LNCAP (cell line): ENCODE measurements around the gene FLNA.

ENCODE experiments used
- TF ChIP-seq, protein P1 (sequence below): fragments of 450-650 bp; IDR thresholded peaks from 2 replicates; pipeline ENCODE4 v1.5.1; 2017; ENCODE audit warnings: mild to moderate bottlenecking

The FLNA gene

DNA sequence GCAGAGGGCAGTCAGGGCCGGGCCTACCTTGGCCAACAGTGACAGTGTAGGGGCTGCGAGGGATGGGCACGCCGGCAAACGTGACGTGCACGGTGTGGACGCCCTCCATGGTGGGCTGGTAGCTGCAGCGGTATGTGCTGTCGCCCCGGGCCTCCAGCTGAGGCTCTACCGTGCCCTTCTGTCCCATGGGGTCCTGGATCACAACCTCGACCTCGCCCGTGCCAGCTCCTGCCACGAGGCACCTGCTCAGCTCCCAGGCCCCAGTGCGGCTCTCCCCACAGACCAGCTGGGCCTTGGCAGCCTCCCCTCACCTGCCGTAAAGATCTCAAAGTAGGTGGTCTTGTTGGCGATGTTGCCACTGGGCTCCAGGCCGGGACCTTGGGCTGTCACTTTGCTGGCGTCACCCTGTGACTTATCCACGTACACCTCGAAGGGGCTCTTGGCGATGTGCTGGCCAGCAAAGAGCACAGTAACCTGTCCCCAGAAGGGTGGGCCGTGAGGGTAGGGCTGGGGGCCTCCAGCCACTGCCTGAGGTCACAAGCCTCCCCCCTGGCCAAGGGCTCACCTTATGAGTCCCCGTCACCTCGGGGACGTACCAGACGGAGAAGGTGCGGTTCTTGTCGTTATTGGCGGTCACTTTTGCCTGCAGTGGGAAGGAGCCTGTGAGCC is 8.3 kb downstream of the FLNA start:
- TF ChIP-seq, protein P1, sequence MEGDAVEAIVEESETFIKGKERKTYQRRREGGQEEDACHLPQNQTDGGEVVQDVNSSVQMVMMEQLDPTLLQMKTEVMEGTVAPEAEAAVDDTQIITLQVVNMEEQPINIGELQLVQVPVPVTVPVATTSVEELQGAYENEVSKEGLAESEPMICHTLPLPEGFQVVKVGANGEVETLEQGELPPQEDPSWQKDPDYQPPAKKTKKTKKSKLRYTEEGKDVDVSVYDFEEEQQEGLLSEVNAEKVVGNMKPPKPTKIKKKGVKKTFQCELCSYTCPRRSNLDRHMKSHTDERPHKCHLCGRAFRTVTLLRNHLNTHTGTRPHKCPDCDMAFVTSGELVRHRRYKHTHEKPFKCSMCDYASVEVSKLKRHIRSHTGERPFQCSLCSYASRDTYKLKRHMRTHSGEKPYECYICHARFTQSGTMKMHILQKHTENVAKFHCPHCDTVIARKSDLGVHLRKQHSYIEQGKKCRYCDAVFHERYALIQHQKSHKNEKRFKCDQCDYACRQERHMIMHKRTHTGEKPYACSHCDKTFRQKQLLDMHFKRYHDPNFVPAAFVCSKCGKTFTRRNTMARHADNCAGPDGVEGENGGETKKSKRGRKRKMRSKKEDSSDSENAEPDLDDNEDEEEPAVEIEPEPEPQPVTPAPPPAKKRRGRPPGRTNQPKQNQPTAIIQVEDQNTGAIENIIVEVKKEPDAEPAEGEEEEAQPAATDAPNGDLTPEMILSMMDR: no peak

DNA sequence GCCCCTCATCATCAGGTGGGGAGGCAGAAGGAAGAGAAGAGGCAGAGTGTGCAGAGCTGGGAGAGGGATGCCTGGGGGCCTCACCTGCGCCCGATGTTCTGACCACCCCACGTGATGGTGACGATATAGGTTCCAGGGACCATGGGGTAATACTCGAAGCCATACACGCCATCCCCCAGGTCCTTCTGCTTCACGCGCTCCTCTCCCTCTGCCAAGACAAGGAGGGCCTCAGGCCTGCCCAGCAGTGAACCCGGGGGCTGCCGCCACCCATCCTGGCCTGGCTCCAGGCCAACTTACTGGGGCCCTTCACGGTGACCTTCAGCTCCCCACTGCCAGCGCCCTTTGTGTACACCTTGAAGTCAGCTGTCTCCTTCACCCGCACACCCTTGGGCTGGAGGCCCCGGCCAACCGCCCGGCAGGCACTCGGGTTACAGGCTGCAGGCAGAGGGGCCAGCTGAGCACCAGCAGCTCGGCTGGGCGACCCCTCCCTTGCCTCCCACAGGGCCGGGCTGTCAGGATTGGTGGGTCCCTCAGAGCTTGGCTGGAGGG is 9.3 kb downstream of the FLNA start:
- TF ChIP-seq, protein P1: no peak

DNA sequence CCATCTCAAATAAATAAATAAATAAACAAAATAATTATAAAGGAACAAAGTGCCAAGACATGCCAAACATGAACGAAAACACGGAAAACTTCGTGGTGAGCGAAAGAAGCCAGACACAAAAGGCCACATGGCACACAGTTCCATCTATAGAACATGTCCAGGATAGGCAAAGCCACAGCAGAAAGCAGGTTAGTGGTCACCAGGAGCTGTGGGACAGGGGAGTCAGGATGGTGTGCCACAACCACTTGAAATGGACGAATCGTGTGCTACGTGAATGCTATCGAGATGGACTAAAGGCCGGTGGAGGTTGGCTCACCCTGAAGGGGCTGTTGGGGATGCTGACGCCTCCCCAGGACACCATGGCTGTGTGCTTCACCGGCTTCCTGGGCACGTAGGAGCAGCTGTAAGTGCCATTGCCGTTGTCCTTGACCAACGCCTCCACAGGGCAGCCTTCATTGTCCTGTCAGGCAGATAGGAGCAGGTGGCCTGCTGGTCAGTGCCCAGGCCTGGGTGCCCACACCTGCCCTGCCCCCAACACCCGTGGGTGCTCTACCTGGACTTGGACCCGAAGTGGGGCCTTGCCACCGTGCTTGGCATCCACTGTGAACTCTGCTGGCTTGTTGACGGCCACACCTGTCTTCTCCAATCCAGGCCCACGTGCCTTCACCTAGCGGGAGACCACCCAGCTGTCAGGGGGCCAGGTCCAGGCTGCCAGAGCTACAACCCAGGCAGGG is 10.6 kb downstream of the FLNA start:
- TF ChIP-seq, protein P1: no peak

DNA sequence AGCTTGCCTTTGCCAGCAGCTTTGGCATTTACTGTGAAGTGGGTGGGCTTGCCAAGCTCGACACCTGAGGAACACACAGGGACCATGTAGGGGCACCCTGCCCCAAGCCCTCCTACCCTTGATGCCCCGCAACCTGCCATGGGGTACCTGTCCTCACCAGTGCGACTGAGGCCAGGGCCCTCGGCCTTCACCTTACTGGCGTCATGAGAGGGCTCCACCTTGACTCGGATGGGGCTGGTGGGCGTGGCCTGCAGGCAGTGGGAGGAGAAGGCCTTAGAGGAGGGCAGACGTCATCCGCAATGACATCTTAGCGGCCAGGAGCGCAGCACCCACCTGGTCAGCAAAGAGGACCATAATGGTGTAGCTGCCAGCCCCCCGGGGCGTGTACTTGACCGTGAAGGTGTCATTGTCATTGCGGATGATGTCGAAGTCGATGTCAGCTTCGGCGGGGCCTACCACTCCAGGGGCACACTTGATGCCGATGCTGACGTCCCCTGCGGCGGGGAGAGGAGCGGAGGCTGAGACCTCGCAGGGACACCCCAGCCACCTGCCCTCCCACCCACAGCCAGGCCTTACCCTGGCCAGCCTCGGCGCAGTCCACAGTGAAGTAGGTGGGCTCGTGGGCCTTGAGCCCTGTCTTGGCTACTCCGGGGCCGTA is 12.2 kb downstream of the FLNA start:
- TF ChIP-seq, protein P1: no peak

DNA sequence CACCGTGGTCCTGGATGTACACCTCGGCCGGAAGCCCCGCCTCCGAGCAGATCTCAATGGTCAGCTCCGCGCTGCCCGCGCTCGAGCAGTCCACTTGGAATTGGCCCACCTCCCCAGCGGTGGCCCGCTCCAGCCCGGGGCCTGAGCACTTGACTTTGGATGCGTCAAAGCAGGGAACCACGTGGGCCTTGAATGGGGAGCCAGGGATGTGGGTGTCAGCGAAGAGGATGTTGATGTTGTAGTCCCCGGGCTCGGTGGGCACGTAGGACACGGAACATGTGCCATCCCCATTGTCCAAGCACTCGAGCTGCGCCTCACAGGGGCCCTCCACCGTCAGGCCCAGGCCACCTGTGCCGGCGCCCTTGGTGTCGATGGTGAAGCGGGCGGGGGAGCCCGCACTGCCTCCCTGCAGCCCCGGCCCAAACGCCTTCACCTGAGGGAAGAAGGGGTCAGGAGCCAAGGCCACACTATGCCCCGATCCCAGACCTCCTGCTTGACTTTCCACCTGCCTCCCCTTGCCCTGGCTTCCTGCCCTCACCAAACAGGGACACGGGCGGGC is 14.2 kb downstream of the FLNA start:
- TF ChIP-seq, protein P1: no peak

DNA sequence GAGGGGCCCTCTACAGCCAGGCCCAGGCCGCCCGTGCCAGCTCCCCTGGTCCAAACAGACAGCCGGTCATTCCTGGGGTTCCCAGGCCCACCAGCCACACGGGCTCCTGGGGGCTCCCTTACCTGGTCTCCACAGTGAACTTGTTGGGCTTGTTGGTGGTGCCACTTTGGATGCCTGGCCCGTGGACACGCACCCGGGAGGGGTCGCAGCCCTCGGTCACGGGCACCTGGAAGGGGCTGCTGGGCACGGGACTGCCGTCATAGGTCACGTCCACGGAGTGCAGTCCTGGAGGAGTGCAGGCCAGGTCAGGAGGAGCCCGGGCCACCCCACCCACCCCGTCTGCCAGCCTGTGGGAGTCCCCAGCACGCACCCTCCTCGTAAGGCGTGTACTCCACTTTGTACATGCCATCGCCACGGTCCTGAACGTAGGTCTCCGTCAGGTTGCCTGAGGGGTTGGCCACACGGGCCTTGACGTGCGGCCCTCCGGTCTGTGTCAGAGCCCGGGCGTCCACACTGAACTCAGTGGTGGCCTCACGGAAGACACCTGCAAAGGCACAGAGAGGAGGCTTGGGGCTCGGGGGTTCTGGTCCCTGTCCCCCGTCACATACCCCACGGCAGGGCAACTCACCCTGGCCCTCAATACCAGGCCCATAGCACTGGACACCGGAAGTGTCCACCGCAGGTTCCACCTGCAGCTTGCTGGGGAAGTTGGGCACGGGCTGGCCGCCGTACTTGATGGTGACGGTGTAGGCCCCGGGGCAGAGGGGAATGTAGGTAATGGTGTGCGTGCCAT is 14.9 kb downstream of the FLNA start:
- TF ChIP-seq, protein P1: no peak

DNA sequence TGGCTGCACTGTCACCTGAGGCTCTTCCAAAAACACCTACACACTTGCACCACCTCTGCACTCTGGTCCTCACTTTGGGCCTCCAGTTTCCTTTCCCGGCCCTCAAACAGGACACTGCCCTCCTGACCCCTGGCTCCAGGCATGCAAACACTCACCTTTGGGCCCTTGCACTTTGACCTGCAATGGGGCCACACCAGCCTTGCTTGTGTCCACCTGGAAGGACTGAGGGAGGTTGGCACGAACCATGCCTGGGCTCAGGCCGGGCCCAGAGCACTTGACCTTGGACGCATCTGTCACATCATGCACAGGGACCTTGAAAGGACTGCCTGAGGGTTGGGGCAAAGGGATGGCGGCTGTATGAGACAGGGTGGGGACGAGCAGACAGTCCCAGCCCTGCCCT is 15.6 kb downstream of the FLNA start:
- TF ChIP-seq, protein P1: no peak
